GM23338 (cell line): ENCODE results near the gene KCNH6. TPM values are rescaled to one million over a fixed set of nuclear protein-coding genes. Genes with fewer than 3 reads are reported as not detected.
A peak's percentile ranks its signal among the peaks of the same experiment; 100 is the strongest.

ENCODE experiments used
- ATAC-seq: fragments of 200-7000 bp; cut with Tn5 transposase; 3 replicates; pipeline ENCODE4 v1.9.1; 2020
- DNase-seq: peaks from one replicate; pipeline ENCODE4 v3.0.0-alpha.2; 2015; ENCODE audit warnings: low spot score
- H2AFZ ChIP-seq: fragments of 200-600 bp; sonication (generic); 2 replicates; pipeline ENCODE4 v1.8.0; 2016; ENCODE audit warnings: antibody characterized with exemption, mild to moderate bottlenecking, moderate library complexity
- H3F3A ChIP-seq: fragments of 200-600 bp; sonication (generic); replicated peaks from 2 replicates; pipeline ENCODE4 v1.8.0; 2017; ENCODE audit warnings: antibody characterized with exemption, mixed run types, low read depth
- H3K27ac ChIP-seq: fragments of 200-600 bp; sonication (generic); 2 replicates; pipeline ENCODE4 v1.6.1; 2016; ENCODE audit warnings: low read depth
- H3K27me3 ChIP-seq: fragments of 200-600 bp; sonication (generic); 2 replicates; pipeline ENCODE4 v1.8.0; 2016; ENCODE audit warnings: mild to moderate bottlenecking, mixed run types, moderate library complexity; ENCODE audit not compliant: insufficient read depth
- H3K36me3 ChIP-seq: fragments of 200-600 bp; sonication (generic); 2 replicates; pipeline ENCODE4 v1.8.0; 2016; ENCODE audit warnings: mild to moderate bottlenecking; ENCODE audit not compliant: insufficient read depth
- H3K4me1 ChIP-seq: fragments of 200-600 bp; sonication (generic); 2 replicates; pipeline ENCODE4 v1.8.0; 2016; ENCODE audit warnings: mild to moderate bottlenecking, moderate library complexity; ENCODE audit not compliant: insufficient read depth
- H3K4me2 ChIP-seq: fragments of 200-600 bp; sonication (generic); 2 replicates; pipeline ENCODE4 v1.7.1; 2017; ENCODE audit warnings: mixed run types
- H3K4me3 ChIP-seq: fragments of 200-600 bp; sonication (generic); 2 replicates; pipeline ENCODE4 v1.6.1; 2016; ENCODE audit warnings: mixed run types
- H3K79me2 ChIP-seq: fragments of 200-600 bp; sonication (generic); replicated peaks from 2 replicates; pipeline ENCODE4 v1.8.0; 2017; ENCODE audit warnings: mild to moderate bottlenecking; ENCODE audit not compliant: insufficient read depth
- H3K9me2 ChIP-seq: fragments of 200-600 bp; sonication (generic); 2 replicates; pipeline ENCODE4 v1.8.0; 2017; ENCODE audit not compliant: insufficient read depth
- H4K20me1 ChIP-seq: fragments of 200-600 bp; sonication (generic); replicated peaks from 2 replicates; pipeline ENCODE4 v1.8.0; 2017; ENCODE audit warnings: mild to moderate bottlenecking; ENCODE audit not compliant: insufficient read depth
- H3K27ac Mint-ChIP-seq: 2 replicates; pipeline ENCODE4 v1.8.0; 2020; ENCODE audit warnings: inconsistent platforms, mild to moderate bottlenecking, moderate library complexity, mixed read lengths
- H3K27me3 Mint-ChIP-seq: 3 replicates; pipeline ENCODE4 v1.8.0; 2022; ENCODE audit warnings: low read depth, mild to moderate bottlenecking, moderate library complexity, mixed read lengths, inconsistent platforms; ENCODE audit not compliant: insufficient read depth, poor library complexity
- H3K36me3 Mint-ChIP-seq: 3 replicates; pipeline ENCODE4 v1.8.0; 2021; ENCODE audit warnings: low read depth, mild to moderate bottlenecking, inconsistent platforms, moderate library complexity, mixed read lengths
- H3K4me1 Mint-ChIP-seq: 3 replicates; pipeline ENCODE4 v1.8.0; 2020; ENCODE audit warnings: mild to moderate bottlenecking, inconsistent platforms, mixed read lengths
- H3K4me3 Mint-ChIP-seq: 3 replicates; pipeline ENCODE4 v1.8.0; 2021; ENCODE audit warnings: moderate library complexity, mild to moderate bottlenecking, inconsistent platforms, mixed read lengths
- H3K9me3 Mint-ChIP-seq: 3 replicates; pipeline ENCODE4 v1.8.0; 2020; ENCODE audit warnings: moderate library complexity, mild to moderate bottlenecking, inconsistent platforms, mixed read lengths
- CREB1 ChIP-seq: fragments of 250-450 bp; sonication (Bioruptor Pico); IDR thresholded peaks from 2 replicates; pipeline ENCODE4 v1.5.0; 2020; ENCODE audit warnings: low read depth, mild to moderate bottlenecking, moderate library complexity
- EZH2 ChIP-seq: fragments of 200-600 bp; sonication (generic); IDR thresholded peaks from one replicate; pipeline ENCODE4 v1.8.0; 2017; ENCODE audit warnings: antibody characterized with exemption, mild to moderate bottlenecking, low read depth; ENCODE audit not compliant: unreplicated experiment
- EZH2phosphoT487 ChIP-seq: fragments of 200-600 bp; sonication (generic); IDR thresholded peaks from one replicate; pipeline ENCODE4 v1.8.1; 2018; ENCODE audit warnings: antibody characterized with exemption; ENCODE audit not compliant: unreplicated experiment
- JUNB ChIP-seq: IDR thresholded peaks from one replicate; pipeline ENCODE4 v1.6.1; 2016; ENCODE audit warnings: antibody characterized with exemption; ENCODE audit not compliant: unreplicated experiment
- NANOG ChIP-seq: IDR thresholded peaks from 2 replicates; pipeline ENCODE4 v1.6.1; 2016; ENCODE audit warnings: antibody characterized with exemption, borderline replicate concordance
- POLR2AphosphoS5 ChIP-seq: IDR thresholded peaks from 2 replicates; pipeline ENCODE4 v1.6.1; 2016; ENCODE audit warnings: antibody characterized with exemption, low read depth
- STAT1 ChIP-seq: IDR thresholded peaks from one replicate; pipeline ENCODE4 v1.6.1; 2016; ENCODE audit warnings: antibody characterized with exemption; ENCODE audit not compliant: unreplicated experiment
- ZNF114 ChIP-seq: fragments of 250-450 bp; sonication (Bioruptor Pico); IDR thresholded peaks from 2 replicates; pipeline ENCODE4 v1.5.0; 2020; ENCODE audit warnings: mild to moderate bottlenecking, moderate library complexity
- ZNF331 ChIP-seq: fragments of 250-450 bp; sonication (Bioruptor Pico); IDR thresholded peaks from 2 replicates; pipeline ENCODE4 v1.5.0; 2020; ENCODE audit warnings: low read depth, mild to moderate bottlenecking, moderate library complexity
- polyA plus RNA-seq: library from polyadenylated mRNA; unstranded; fragments of >200 nt; fragmentation: Nextera tagmentation; extraction: Ambion mirVana; gene quantifications from 2 replicates; pipeline ENCODE4 v1.2.1, GENCODE V29; 2016
- total RNA-seq: library from RNA; depleted of rRNA; stranded (reverse); fragments of >200 nt; shearing (Covaris generic); gene quantifications from 2 replicates; pipeline ENCODE4 v1.2.3, GENCODE V29; 2014
- TF ChIP-seq, protein P1 (sequence below), 2 experiments: fragments of 200-600 bp in 1 of 2; sonication (generic) in 1 of 2; conservative IDR thresholded peaks; 2 replicates each; pipeline versions ENCODE4 v1.5.1 to v1.6.1; 2016 to 2017; ENCODE audit warnings: antibody characterized with exemption in 2 of 2, low read depth in 2 of 2, mild to moderate bottlenecking in 2 of 2, moderate library complexity in 1 of 2
- TF ChIP-seq, protein P2 (sequence below): fragments of 250-450 bp; sonication (Bioruptor Pico); IDR thresholded peaks from 2 replicates; pipeline ENCODE4 v1.5.0; 2020; ENCODE audit warnings: mild to moderate bottlenecking, moderate library complexity
- TF ChIP-seq, protein P3 (sequence below): IDR thresholded peaks from 2 replicates; pipeline ENCODE4 v1.6.1; 2016; ENCODE audit warnings: antibody characterized with exemption
- TF ChIP-seq, protein P4 (sequence below): IDR thresholded peaks from one replicate; pipeline ENCODE4 v1.6.1; 2018; ENCODE audit warnings: antibody characterized with exemption; ENCODE audit not compliant: unreplicated experiment

KCNH6 gene
- total and polyA plus RNA-seq, 2 experiments from 2014 or later: 1.3 to 2.8 TPM

DNA sequence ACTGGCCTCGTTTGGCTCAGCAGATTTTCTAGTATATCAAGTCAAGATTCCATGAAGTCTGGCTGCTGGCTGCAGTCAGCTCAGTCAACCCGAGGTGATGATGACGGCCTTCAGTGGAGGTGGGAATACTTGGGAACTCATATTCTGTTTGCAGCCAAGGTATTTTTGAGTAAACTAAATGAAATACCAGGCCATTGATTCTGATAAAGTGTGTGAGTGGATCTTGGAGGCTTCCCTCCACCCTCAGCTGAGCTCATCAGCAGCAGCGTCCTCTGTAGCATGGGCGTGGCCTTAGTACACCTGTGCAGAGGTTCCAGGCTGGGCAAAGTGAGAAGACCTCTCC lies 55.6 kb downstream of the KCNH6 start:
- no peak overlapping the region for H3K4me3 ChIP-seq
- ATAC-seq: no peak
- Mint-ChIP-seq H3K4me3 (no peak overlapping the region), H3K27ac (peak overlapping the region; percentile 64; the same call in 1 of the 2 replicates), H3K27me3 (no peaks in the 10 kb centered on the region), H3K4me1 (peaks cover 19% of the 10 kb centered on the region), H3K36me3 (peaks cover 25% of the 10 kb centered on the region), H3K9me3 (no peaks in the 10 kb centered on the region)
- no peak for DNase-seq
- H3K9me2 ChIP-seq: no peaks in the 10 kb centered on the region
- no peaks in the 10 kb centered on the region for H3F3A ChIP-seq
- peaks cover 41% of the 10 kb centered on the region for H4K20me1 ChIP-seq
- H3K4me1 ChIP-seq: peaks cover 13% of the 10 kb centered on the region; the same call in 1 of the 2 replicates
- no peak overlapping the region for H2AFZ ChIP-seq
- TF ChIP-seq EZH2phosphoT487 (no peak), JUNB (no peak), ZNF331 (no peak), POLR2AphosphoS5 (no peak), ZNF114 (CRISPR knock-in tag) (no peak), CREB1 (CRISPR knock-in tag) (no peak), STAT1 (no peak), NANOG (no peak), EZH2 (no peak)
- TF ChIP-seq, protein P1, sequence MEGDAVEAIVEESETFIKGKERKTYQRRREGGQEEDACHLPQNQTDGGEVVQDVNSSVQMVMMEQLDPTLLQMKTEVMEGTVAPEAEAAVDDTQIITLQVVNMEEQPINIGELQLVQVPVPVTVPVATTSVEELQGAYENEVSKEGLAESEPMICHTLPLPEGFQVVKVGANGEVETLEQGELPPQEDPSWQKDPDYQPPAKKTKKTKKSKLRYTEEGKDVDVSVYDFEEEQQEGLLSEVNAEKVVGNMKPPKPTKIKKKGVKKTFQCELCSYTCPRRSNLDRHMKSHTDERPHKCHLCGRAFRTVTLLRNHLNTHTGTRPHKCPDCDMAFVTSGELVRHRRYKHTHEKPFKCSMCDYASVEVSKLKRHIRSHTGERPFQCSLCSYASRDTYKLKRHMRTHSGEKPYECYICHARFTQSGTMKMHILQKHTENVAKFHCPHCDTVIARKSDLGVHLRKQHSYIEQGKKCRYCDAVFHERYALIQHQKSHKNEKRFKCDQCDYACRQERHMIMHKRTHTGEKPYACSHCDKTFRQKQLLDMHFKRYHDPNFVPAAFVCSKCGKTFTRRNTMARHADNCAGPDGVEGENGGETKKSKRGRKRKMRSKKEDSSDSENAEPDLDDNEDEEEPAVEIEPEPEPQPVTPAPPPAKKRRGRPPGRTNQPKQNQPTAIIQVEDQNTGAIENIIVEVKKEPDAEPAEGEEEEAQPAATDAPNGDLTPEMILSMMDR (conservative IDR thresholded peaks at IDR 0.05; ENCODE audit: low read depth in 2 of 2): no peak
- TF ChIP-seq, protein P2, sequence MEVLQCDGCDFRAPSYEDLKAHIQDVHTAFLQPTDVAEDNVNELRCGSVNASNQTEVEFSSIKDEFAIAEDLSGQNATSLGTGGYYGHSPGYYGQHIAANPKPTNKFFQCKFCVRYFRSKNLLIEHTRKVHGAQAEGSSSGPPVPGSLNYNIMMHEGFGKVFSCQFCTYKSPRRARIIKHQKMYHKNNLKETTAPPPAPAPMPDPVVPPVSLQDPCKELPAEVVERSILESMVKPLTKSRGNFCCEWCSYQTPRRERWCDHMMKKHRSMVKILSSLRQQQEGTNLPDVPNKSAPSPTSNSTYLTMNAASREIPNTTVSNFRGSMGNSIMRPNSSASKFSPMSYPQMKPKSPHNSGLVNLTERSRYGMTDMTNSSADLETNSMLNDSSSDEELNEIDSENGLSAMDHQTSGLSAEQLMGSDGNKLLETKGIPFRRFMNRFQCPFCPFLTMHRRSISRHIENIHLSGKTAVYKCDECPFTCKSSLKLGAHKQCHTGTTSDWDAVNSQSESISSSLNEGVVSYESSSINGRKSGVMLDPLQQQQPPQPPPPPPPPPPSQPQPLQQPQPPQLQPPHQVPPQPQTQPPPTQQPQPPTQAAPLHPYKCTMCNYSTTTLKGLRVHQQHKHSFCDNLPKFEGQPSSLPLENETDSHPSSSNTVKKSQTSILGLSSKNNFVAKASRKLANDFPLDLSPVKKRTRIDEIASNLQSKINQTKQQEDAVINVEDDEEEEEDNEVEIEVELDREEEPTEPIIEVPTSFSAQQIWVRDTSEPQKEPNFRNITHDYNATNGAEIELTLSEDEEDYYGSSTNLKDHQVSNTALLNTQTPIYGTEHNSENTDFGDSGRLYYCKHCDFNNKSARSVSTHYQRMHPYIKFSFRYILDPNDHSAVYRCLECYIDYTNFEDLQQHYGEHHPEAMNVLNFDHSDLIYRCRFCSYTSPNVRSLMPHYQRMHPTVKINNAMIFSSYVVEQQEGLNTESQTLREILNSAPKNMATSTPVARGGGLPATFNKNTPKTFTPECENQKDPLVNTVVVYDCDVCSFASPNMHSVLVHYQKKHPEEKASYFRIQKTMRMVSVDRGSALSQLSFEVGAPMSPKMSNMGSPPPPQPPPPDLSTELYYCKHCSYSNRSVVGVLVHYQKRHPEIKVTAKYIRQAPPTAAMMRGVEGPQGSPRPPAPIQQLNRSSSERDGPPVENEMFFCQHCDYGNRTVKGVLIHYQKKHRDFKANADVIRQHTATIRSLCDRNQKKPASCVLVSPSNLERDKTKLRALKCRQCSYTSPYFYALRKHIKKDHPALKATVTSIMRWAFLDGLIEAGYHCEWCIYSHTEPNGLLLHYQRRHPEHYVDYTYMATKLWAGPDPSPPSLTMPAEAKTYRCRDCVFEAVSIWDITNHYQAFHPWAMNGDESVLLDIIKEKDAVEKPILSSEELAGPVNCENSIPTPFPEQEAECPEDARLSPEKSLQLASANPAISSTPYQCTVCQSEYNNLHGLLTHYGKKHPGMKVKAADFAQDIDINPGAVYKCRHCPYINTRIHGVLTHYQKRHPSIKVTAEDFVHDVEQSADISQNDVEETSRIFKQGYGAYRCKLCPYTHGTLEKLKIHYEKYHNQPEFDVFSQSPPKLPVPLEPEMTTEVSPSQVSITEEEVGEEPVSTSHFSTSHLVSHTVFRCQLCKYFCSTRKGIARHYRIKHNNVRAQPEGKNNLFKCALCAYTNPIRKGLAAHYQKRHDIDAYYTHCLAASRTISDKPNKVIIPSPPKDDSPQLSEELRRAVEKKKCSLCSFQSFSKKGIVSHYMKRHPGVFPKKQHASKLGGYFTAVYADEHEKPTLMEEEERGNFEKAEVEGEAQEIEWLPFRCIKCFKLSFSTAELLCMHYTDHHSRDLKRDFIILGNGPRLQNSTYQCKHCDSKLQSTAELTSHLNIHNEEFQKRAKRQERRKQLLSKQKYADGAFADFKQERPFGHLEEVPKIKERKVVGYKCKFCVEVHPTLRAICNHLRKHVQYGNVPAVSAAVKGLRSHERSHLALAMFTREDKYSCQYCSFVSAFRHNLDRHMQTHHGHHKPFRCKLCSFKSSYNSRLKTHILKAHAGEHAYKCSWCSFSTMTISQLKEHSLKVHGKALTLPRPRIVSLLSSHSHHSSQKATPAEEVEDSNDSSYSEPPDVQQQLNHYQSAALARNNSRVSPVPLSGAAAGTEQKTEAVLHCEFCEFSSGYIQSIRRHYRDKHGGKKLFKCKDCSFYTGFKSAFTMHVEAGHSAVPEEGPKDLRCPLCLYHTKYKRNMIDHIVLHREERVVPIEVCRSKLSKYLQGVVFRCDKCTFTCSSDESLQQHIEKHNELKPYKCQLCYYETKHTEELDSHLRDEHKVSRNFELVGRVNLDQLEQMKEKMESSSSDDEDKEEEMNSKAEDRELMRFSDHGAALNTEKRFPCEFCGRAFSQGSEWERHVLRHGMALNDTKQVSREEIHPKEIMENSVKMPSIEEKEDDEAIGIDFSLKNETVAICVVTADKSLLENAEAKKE (CRISPR knock-in tag): no peak
- TF ChIP-seq, protein P3, sequence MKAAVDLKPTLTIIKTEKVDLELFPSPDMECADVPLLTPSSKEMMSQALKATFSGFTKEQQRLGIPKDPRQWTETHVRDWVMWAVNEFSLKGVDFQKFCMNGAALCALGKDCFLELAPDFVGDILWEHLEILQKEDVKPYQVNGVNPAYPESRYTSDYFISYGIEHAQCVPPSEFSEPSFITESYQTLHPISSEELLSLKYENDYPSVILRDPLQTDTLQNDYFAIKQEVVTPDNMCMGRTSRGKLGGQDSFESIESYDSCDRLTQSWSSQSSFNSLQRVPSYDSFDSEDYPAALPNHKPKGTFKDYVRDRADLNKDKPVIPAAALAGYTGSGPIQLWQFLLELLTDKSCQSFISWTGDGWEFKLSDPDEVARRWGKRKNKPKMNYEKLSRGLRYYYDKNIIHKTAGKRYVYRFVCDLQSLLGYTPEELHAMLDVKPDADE: no peak
- TF ChIP-seq, protein P4, sequence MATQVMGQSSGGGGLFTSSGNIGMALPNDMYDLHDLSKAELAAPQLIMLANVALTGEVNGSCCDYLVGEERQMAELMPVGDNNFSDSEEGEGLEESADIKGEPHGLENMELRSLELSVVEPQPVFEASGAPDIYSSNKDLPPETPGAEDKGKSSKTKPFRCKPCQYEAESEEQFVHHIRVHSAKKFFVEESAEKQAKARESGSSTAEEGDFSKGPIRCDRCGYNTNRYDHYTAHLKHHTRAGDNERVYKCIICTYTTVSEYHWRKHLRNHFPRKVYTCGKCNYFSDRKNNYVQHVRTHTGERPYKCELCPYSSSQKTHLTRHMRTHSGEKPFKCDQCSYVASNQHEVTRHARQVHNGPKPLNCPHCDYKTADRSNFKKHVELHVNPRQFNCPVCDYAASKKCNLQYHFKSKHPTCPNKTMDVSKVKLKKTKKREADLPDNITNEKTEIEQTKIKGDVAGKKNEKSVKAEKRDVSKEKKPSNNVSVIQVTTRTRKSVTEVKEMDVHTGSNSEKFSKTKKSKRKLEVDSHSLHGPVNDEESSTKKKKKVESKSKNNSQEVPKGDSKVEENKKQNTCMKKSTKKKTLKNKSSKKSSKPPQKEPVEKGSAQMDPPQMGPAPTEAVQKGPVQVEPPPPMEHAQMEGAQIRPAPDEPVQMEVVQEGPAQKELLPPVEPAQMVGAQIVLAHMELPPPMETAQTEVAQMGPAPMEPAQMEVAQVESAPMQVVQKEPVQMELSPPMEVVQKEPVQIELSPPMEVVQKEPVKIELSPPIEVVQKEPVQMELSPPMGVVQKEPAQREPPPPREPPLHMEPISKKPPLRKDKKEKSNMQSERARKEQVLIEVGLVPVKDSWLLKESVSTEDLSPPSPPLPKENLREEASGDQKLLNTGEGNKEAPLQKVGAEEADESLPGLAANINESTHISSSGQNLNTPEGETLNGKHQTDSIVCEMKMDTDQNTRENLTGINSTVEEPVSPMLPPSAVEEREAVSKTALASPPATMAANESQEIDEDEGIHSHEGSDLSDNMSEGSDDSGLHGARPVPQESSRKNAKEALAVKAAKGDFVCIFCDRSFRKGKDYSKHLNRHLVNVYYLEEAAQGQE: no peak
- 0 out of 2 replicates have a peak overlapping the region, but pooled peaks have one; percentile 32 for H3K27ac ChIP-seq
- H3K79me2 ChIP-seq: peaks cover 51% of the 10 kb centered on the region
- peaks cover 7% of the 10 kb centered on the region; the same call in 1 of the 2 replicates for H3K36me3 ChIP-seq
- H3K4me2 ChIP-seq: no peak overlapping the region
- H3K27me3 ChIP-seq: no peaks in the 10 kb centered on the region
